Transverse colon (tissue), 4 donors: ENCODE data around the gene FLT4. TPM values are rescaled to one million over a fixed set of nuclear protein-coding genes. Genes with fewer than 3 reads are reported as not detected.

ENCODE experiments used
- DNase-seq: peaks from one replicate; pipeline ENCODE4 v3.0.0-alpha.2; 2019
- H3K27ac ChIP-seq, 4 donors: fragments of 200-600 bp; sonication (generic); 2 replicates each; pipeline ENCODE4 v1.5.1; 2016 to 2018; ENCODE audit warnings: inconsistent platforms in 4 of 4
- H3K27me3 ChIP-seq: fragments of 200-600 bp; sonication (generic); 2 replicates; pipeline ENCODE4 v1.5.1; 2017; ENCODE audit warnings: inconsistent platforms
- H3K36me3 ChIP-seq, 4 donors: fragments of 200-600 bp; sonication (generic); 2 replicates each; pipeline ENCODE4 v1.5.1; 2017 to 2019; ENCODE audit warnings: inconsistent platforms in 4 of 4
- H3K4me1 ChIP-seq, 4 donors: fragments of 200-600 bp; sonication (generic); 2 replicates each; pipeline ENCODE4 v1.5.1; 2017 to 2020; ENCODE audit warnings: inconsistent platforms in 4 of 4
- H3K4me3 ChIP-seq, 4 donors: fragments of 200-600 bp; sonication (generic); 1 replicate in 1 of 4; 2 replicates in 3 of 4; pipeline versions ENCODE4 v1.5.1 to v1.6.1; 2017 to 2019; ENCODE audit warnings: inconsistent platforms in 4 of 4
- H3K9me3 ChIP-seq, 2 donors: fragments of 200-600 bp; sonication (generic); 2 replicates each; pipeline ENCODE4 v1.5.1; 2017 to 2019; ENCODE audit warnings: inconsistent platforms in 2 of 2
- CTCF ChIP-seq, 5 experiments: fragments of 200-600 bp in 3 of 5; fragments of 450-650 bp in 2 of 5; sonication (generic) in 3 of 5; IDR thresholded peaks; 1 replicate in 2 of 5; 2 replicates in 3 of 5; pipeline ENCODE4 v1.5.1; 2016 to 2017; ENCODE audit warnings: antibody characterized with exemption in 5 of 5, inconsistent platforms in 3 of 5, mild to moderate bottlenecking in 2 of 5, moderate library complexity in 1 of 5
- EP300 ChIP-seq: sonication (generic); formaldehyde crosslinking; IDR thresholded peaks from one replicate; pipeline ENCODE4 v1.6.1; 2017; ENCODE audit warnings: antibody characterized with exemption, low read depth
- POLR2A ChIP-seq: fragments of 450-650 bp; IDR thresholded peaks from one replicate; pipeline ENCODE4 v1.6.1; 2016; ENCODE audit warnings: antibody characterized with exemption, mild to moderate bottlenecking, moderate library complexity
- POLR2AphosphoS5 ChIP-seq, 3 donors: sonication (generic); formaldehyde crosslinking; IDR thresholded peaks; one replicate each; pipeline ENCODE4 v1.6.1; 2016; ENCODE audit warnings: antibody characterized with exemption in 3 of 3
- WGBS, 2 donors: methylation state at CpG; one replicate each; pipeline ENCODE4 v1.1.5; 2018; ENCODE audit warnings: low coverage in 1 of 2; 5-methylcytosine and 5-hydroxymethylcytosine counted together
- in situ Hi-C, 4 donors: fragments of 200-750 bp; cut with MboI; loops; one replicate each; pipeline versions ENCODE4 v1.15.0 to v1.15.1; 2017; ENCODE audit warnings: low sequenced_read_pairs in 3 of 4, low pct_ligation_motif_present in 1 of 4, low pct_unique_long_range_greater_than_20kb in 1 of 4
- intact Hi-C: fragments of 100-400 bp; cut with DNase I; formaldehyde crosslinking; loops from one replicate; pipeline ENCODE4 v1.15.1; 2023; ENCODE audit warnings: low total_unique reads
- total RNA-seq, 4 donors: library from RNA; depleted of rRNA; stranded (reverse); fragments of >200 nt; gene quantifications; one replicate each; pipeline ENCODE4 v1.1.0, GENCODE V29; 2016

Gene FLT4
- total RNA-seq, 4 donors from 2014 or later = 1.8 to 16.1 (median 4.0) TPM

DNA sequence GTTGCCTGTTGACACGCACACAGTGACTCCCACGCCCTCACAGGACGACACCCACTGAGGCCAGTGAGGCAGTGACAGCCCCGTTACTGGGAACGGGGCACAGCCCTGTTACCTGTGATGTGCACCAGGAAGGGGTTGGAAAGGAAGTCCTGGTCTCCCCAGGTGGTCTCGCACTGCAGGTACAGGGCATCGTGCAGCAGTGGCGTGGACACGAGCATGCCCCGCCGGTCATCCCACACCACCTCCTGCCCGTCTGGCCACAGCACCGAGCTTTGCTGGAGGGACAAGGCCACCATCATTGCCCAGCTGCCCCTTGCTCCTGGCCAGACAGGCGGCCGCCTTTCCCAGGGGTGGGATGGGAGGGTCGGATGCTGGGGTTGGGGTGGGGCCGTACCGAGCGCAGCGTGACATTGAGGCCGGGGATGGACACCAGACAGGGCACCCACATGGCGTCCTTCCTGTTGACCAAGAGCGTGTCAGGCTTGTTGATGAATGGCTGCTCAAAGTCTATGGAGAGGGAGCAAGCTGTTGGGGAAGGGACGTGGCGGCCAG, 19.5 kb downstream of the FLT4 start:
- no peak for TF ChIP-seq CTCF (IDR thresholded peaks at IDR 0.05)
- TF ChIP-seq POLR2A = no peak
- TF ChIP-seq EP300 = no peak
- no peak for TF ChIP-seq POLR2AphosphoS5 (IDR thresholded peaks at IDR 0.05)
- Histone ChIP-seq H3K4me1 (no peaks in the 10 kb centered on the region), H3K27me3 (no peaks in the 10 kb centered on the region), H3K4me3 (no peak overlapping the region), H3K27ac (no peak overlapping the region), H3K9me3 (no peaks in the 10 kb centered on the region), H3K36me3 (no peaks in the 10 kb centered on the region)
- DNase-seq = no peak
- in situ Hi-C loops (no loop called here), intact Hi-C loops (no loop called here)
- WGBS, 2 donors = 79% methylated on average over 22 of the region's 25 CpGs; no CpG with 5 or more reads in 1 of the 2 donors

DNA sequence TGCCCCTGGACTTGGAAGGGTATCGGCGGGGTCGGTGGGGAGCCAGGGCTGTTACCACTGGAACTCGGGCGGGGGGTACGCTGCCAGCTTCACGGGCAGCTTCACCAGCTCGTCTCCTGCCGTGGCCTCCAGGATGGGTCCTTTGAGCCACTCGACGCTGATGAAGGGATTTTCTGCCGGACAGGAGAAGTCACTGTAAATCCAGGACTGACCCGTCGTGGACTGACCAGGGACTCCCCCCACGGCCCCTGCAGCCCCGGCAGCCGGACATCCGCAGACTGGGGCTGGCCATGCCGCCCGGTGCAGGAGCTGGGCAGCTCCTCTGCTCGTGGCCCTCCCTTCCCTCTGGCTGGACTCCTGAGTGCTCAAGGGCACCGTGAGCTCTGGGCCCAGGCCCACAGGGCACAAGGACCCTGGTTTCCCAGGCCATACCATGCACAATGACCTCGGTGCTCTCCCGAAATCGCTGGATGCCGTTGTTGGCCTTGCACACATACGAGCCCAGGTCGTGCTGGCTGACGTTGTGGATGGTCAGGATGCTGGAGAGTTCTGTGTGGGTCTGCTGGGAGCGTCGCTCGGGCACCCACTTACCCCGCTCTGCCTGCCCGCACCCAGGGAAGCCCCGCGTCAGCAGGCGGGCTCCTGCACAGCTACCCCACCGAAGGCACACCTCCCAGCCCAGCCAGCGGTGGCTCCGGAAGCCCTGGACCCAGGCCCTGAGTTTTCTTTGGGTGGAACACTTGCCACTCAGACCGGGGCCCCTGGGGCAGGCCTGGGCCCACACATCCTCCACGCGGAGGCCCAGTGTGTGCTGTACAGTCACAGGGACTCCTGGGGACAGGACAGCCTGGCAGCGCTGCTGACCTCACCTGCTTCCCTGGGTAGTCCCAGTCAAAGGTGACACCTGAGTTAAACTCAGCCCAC, 20.3 kb downstream of the FLT4 start:
- H3K9me3 ChIP-seq = no peaks in the 10 kb centered on the region
- in situ Hi-C loops (no loop called here), intact Hi-C loops (no loop called here)
- no peaks in the 10 kb centered on the region for H3K4me1 ChIP-seq
- H3K27me3 ChIP-seq = no peaks in the 10 kb centered on the region
- no peak for DNase-seq
- H3K36me3 ChIP-seq = no peaks in the 10 kb centered on the region
- no peak overlapping the region for H3K27ac ChIP-seq
- 86% methylated on average over 33 of the region's 44 CpGs; no CpG with 5 or more reads in 1 of the 2 donors for WGBS, 2 donors
- no peak overlapping the region for H3K4me3 ChIP-seq
- TF ChIP-seq CTCF (IDR thresholded peaks at IDR 0.05) = no peak
- TF ChIP-seq EP300 = no peak
- no peak for TF ChIP-seq POLR2A
- no peak for TF ChIP-seq POLR2AphosphoS5 (IDR thresholded peaks at IDR 0.05)

- H3K36me3 ChIP-seq = no peaks in the 10 kb centered on the region
- DNase-seq = no peak
- no peak overlapping the region for H3K4me3 ChIP-seq
- no peaks in the 10 kb centered on the region for H3K9me3 ChIP-seq
- no peaks in the 10 kb centered on the region for H3K27me3 ChIP-seq
- H3K4me1 ChIP-seq = no peaks in the 10 kb centered on the region
- H3K27ac ChIP-seq = no peak overlapping the region
- TF ChIP-seq POLR2A (no peak), POLR2AphosphoS5 (IDR thresholded peaks at IDR 0.05) (no peak), CTCF (IDR thresholded peaks at IDR 0.05) (no peak), EP300 (no peak)
- intact Hi-C loops (no loop called here), in situ Hi-C loops (no loop called here)
- 66% methylated on average over 12 of the region's 14 CpGs; no CpG with 5 or more reads in 1 of the 2 donors for WGBS, 2 donors
These were observed 21.2 kb downstream of the FLT4 start for GRCh38 chr5:180628211-180628610.

DNA sequence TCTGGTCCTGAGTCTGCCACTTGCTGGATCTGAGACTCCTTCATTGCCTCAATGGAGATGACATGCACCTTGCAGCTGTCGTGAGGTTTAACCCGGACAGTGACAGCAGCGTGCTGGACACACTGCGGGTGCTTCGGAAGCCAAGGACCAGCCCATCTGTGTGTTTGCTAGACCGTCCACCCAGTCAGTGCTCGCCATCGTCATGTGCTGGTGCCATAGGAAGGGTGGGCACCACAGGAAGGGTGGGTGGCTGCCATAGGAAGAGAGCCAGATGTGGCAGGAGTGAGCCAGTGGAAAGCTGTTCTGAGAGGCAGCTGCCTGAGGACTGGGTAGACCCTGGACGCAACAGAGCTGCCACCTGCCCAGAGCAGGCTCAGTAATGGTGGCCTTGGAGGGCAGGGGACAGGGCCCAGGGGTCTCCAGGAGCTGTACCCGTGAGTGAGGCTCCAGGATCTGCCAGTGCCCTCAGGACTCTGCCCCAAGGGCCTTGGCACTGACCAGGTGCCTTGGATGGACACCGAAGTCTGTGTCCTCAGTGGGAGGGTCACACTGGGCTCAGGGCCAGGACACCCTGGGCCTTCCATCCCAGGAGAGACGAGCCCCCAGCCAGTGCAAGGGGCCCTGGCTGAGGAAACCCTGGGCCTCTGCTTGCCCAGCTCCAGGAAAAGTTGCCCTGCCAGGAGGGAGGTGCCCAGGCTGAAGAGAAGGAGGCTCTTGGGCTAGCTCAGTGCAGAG, 21.8 kb downstream of the FLT4 start:
- Histone ChIP-seq H3K4me3 (no peak overlapping the region), H3K36me3 (no peaks in the 10 kb centered on the region), H3K4me1 (no peaks in the 10 kb centered on the region), H3K27me3 (no peaks in the 10 kb centered on the region), H3K27ac (no peak overlapping the region), H3K9me3 (no peaks in the 10 kb centered on the region)
- in situ Hi-C loops = no loop called here
- WGBS, 2 donors = 73 to 87% methylated on average over 6 to 12 of the region's 12 CpGs
- intact Hi-C loops = no loop called here
- TF ChIP-seq CTCF (IDR thresholded peaks at IDR 0.05) (no peak), EP300 (no peak), POLR2AphosphoS5 (IDR thresholded peaks at IDR 0.05) (no peak), POLR2A (no peak)
- no peak for DNase-seq
